ENCODE data around the gene NTNG1.

The NTNG1 gene

DNA sequence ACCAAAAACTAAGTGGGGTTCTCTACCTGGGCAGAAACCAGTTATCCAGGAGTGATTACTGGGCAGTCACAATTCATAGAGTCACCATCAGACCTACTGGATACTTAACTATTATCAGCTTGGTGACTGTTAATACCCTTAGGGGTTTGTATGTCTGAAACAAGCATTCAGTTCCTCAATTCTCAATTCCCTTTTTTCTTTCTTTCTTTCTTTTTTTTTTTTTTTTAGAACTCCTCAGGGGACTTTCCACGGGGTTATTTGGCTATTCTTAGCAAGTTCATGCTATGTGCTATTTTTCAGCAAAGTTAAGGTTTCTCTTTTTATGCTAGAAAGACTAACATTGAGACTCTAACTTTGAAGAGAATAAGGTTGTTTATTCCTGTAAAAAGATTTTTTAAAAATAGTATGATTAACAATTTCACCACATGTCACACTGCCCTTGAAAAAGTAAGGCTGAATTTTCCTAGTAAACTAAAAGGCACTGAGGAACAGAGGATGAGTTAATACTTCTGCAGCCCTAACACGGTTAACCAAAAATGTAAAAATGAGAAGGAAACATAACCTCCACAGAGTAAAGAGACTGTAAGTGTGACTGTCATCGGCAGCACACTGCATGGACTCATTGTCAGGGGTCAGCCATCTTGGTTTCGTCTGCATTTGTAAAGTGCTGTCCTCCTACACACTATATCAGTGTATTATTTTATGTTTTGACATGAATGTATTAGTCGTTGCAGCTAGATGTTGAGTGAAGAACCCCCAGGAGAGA lies 310.2 kb downstream of the NTNG1 start:
- no peak for DNase-seq (ENCODE audit: low read depth, low spot score)

DNA sequence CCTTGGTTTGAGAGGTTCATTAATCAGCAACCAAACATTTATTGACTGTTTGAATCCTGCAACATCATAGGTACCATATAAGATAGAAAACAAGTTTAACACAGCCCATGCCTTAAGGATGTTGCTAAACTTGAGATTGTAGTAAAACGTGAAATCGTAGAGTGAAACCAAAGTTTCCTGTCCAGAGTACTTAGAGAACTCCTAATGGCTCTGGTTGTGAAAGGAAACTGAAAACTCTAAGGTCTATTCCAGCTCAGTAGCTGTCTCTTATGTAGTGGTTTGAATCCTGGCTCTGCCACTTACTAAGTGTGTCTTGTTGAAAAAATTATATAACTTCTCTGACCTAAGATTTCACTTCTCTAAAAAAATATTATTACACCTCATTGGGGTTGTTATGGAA lies 310.9 kb downstream of the NTNG1 start:
- no peak for DNase-seq (ENCODE audit: low read depth, low spot score)

DNA sequence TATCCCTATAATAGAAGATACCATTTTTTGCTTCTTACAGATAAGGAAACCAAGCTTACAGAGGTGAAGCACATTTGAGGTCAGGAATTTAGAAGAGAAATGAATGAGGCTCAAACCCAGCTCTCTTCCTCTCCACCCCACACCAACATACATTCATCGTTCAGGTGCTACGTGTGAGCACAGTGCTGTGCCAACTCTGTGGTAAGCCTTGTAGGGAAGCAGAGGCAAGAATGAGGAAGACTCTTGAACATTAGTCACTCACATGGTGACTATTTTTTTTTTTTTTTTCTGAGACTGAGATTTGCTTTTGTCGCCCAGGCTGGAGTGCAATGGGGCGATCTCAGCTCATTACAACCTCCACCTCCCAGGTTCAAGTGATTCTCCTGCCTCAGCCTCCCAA lies 314.0 kb downstream of the NTNG1 start:
- no peak for DNase-seq (ENCODE audit: low read depth, low spot score)

DNA sequence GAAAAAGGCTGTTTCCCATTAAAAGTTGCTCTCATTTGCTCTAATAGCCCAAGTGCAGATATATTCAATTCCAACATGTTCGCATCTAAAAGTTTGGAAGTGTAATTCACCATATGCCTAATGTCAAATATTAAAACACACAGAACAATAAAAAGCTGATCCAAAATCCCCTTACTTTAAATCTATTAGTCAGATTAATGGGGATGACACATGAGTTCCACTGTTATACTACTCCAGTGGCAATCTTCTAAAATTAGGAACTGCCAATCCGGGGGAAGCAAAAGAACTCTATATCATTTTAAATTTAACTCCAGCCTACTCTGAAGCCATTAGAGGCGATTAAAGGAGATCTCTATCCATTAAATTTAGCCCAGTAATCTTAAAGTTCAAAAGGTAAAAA lies 317.1 kb downstream of the NTNG1 start:
- no peak for DNase-seq (ENCODE audit: low read depth, low spot score)

DNA sequence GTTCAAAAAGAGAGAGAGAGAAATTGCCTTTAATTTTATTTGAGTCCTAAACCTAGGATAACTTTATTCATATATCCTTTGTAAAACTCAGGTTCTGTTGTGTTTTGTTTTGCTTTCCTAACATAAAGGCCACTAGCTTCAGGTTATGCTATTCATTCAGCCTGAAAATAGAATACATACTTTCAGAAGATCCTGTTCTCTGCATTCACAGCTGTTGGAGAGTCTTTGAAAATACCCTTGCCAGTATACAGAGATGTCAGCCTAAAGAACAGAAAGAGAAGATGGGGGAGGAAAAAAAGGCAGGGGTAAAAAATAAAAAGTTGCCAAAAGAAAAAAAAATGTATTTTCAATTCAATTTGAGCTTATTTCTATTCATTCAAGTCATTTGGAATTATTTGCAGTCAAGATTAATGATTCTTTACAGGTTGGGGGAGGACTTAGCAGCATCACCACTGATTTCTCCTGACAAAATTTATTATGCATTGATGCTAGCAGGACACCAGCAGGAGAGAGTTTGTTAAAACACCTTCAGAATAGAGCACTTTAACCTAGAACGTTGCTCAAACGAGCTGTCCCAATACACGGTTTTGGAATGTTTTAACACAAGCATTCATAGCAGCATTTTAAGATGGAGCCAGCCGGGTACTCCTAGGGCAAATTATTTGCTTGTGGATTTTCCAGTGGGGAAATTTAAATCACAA lies 318.5 kb downstream of the NTNG1 start:
- no peak for DNase-seq (ENCODE audit: low read depth, low spot score)

DNA sequence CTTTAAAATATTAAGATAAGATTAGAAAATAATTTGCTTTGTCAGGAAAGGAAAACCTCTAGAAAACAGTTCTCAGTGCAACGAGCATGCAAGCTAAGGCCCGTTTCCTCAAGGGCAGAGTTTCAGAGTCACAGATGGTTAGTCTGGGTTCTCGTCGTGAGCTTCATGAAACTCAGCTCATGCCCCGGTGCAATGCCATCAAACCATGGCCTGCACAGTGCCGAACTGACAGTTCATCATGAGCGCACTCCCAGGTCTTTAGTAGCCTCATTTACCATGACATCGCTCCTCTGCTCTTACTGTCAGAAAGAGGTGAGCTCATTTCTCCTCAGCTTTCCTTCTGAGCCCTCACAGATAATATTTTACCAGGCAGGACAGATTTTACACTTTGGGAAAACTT lies 319.2 kb downstream of the NTNG1 start:
- DNase-seq (ENCODE audit: low read depth, low spot score): no peak

DNA sequence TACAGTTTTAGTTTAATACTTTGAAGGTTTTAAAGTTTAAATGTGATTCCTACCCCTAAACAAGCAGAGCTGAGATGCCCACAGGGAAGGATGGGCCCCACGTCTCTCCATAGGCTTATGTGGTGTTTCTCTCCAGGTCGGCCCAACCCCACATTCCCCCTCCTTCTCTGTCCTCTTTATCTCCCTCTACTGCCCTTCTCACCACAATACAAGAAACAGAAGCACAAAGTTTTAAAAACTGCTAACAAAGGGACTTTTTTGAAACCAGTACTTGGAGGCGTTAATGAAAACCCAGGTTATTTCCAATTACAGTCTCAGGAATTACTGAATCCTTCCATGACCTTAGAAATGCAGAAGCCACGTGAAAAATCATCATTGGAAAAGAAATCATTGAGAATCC lies 324.0 kb downstream of the NTNG1 start:
- no peak for DNase-seq (ENCODE audit: low read depth, low spot score)

DNA sequence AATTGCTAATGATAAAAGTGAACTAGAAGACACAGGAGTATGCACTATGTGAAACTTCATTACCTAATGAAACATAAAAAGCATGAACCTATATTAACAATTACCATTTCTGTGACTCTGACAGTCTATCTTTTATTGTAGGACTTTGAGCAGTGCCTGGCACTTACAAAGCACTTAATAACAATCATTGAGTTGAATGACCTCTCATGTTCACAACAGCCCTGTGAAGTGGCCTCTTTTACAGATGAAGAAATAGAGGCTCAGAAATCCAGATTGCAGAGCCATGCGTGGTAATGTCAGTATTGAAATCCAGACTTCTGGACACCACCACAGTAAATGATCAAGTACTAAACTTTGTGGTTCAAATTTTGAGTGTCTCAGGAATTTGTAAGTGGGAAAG lies 326.4 kb downstream of the NTNG1 start:
- no peak for DNase-seq (ENCODE audit: low read depth, low spot score)

DNA sequence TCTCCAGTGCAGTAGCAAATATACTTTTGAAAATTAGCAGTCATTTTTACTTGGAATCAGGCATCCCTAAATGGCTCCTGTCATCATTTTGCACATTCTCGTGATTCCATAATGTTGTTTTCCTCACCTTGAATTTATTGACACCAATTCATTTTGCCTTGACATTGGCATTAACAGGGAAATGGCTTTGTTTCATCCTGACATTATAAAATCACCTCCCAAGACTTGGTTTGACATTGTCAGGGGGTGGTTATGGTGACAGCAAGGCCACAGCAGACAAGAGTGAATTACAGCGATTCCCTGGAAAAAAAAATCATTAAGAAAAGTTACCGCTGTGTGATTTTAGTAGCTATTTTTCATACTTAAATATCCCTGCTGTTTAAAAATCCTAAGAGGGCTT lies 327.0 kb downstream of the NTNG1 start:
- DNase-seq (ENCODE audit: low read depth, low spot score): no peak

DNA sequence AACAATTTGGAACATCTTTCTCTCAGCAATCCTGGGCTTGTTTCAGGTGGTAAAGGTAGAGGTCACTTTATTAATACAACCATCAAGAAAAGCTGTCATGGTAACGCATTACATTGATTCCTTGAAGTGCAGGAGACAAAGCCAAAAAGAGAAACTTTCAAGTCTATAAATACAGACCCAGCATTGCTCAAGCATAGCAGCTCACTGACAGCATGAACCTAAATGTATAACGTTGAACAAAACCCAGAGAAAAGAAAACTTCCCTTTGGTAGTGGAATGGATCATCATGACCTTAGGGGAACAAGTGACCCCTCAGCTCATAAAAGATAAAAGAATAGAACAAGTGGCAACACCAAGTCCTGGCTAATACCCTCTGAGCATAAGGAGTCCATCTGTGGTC lies 332.2 kb downstream of the NTNG1 start:
- no peak for DNase-seq (ENCODE audit: low read depth, low spot score)

DNA sequence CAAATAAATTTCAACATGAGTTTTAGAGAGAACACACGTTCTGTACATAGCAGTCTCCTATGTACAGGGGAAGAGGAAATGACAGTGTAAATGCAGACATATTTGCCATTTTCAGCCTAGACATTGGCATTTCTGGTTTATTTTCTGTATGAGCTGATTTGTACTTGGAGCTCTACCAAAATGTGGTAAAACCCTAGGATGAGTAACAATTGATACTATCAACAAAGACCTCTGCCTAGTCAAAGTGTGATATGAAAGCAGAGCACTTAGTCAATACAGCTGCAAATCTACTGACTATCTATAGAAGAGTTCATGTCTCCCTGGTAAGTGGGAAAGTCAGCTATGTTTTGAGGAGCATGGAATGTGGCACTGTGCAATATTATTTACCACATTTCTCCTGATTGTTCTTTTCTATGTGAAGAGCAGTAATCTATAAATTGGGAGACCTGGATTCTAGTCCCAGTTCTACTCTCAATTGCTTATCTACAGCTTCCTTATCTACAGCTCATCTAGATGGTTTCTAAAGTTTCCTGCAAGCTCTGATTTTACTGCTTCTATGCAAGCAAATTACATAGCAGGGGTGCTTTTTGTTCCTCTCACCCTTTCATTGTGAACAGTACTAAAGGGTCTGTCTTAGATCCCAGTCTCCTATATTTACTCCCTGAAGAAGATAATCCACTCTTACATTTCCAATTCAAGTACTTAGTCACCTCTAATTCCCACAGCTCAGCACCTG lies 334.2 kb downstream of the NTNG1 start:
- DNase-seq (ENCODE audit: low read depth, low spot score): no peak

DNA sequence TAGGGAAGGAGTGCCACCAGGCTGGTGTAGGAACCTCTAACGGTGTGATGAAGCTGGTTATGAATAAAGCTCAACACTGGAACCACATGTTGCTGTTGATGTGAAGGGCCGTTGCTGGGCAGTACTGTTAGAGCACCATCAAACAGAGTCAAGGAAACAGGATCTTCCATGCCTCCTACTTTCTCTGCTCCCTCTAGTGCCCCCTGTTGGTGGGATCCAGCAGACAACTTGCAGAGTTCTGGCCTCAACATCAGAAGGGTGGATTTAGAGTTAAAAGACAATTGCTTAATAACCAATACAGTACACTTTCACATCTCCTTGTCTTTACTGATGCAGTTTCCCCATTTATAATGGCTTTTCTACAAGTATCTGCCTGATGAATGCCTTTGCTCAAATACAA lies 336.4 kb downstream of the NTNG1 start:
- DNase-seq (ENCODE audit: low read depth, low spot score): no peak

DNA sequence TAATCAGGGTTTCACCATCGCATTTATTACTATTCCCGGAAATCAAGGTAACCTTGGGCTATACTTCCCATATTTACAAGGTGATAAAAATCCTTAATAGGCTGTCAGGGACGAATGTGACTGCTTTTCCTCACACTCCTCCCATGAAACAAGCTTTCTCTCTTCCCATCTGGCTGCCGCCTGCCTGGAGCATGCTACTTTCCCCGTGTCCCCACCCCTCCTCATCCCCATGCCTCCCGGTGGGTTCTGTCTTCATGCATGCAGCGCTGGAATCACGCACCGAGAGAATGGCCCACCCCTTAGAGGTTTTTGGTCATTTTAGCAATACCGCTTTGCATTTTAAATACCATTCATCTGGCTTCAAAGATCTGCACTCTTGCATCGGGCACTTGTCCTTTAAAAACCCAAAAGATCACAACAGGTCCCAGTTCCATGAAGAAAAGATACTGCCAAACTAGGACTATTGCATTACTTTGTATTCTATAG lies 339.1 kb downstream of the NTNG1 start:
- no peak for DNase-seq (ENCODE audit: low read depth, low spot score)

DNA sequence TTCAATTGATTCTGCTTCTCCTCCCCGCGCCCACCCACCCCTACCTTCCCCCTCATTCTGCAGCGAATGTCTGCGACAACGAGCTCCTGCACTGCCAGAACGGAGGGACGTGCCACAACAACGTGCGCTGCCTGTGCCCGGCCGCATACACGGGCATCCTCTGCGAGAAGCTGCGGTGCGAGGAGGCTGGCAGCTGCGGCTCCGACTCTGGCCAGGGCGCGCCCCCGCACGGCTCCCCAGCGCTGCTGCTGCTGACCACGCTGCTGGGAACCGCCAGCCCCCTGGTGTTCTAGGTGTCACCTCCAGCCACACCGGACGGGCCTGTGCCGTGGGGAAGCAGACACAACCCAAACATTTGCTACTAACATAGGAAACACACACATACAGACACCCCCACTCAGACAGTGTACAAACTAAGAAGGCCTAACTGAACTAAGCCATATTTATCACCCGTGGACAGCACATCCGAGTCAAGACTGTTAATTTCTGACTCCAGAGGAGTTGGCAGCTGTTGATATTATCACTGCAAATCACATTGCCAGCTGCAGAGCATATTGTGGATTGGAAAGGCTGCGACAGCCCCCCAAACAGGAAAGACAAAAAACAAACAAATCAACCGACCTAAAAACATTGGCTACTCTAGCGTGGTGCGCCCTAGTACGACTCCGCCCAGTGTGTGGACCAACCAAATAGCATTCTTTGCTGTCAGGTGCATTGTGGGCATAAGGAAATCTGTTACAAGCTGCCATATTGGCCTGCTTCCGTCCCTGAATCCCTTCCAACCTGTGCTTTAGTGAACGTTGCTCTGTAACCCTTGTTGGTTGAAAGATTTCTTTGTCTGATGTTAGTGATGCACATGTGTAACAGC lies 339.9 kb downstream of the NTNG1 start:
- no peak for DNase-seq (ENCODE audit: low read depth, low spot score)

DNA sequence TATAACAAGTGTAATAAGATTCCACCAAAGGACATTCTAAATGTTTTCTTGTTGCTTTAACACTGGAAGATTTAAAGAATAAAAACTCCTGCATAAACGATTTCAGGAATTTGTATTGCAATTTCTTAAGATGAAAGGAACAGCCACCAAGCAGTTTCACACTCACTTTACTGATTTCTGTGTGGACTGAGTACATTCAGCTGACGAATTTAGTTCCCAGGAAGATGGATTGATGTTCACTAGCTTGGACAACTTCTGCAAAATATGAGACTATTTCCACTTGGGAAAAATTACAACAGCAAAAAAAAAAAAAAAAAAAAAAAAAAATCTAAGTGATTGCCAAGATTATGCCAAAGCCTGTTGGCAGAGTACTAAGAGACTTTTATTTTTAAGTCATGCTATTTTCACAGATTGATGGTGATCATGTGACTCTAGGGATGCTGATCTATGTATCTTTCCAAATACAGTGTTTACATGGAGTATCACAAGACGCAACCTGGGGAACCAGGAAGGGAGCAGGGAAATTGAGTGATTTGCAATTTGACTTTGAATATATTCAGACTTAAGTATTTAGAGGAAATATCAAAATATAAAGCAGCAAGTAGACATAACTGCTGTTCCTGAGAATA lies 341.0 kb downstream of the NTNG1 start:
- no peak for DNase-seq (ENCODE audit: low read depth, low spot score)

DNA sequence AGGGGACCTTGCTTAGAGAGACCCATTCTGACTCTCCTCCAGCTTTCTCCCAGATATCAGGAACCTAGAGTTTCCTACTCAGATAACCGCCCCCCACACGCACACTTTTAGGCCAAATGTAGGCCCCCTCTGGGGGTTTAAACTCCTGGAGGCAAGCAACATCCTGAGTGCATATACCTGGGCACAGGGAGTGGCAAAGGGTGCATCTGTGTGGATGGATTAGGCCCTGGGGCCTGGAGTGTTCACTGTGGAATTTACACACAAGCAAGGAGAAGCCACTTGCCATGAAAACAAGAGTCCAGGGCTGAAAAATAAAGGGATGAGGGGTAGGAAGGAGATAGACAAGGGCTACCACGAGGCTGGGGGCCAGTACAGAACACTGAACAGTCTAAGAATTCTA lies 343.1 kb downstream of the NTNG1 start:
- DNase-seq (ENCODE audit: low read depth, low spot score): no peak

DNA sequence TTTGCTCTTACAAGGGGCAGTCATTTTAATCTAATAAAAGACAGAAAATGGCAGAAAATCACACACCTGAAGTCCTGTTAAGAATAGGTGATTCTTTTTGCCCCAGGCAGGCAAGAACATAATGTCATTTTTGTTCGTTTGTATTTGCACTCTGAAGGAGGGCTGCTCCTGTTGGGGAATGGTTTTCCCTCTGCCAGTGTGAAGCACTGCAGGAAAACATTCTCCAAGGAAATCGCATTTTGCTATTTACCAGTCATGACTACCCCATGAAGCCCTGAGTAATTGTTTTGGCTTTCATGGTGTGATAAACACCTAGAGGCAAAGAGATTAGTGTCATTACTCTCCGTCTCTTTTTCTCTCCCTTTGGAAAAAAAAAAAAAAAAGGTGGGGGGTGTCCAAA lies 345.5 kb downstream of the NTNG1 start:
- DNase-seq (ENCODE audit: low read depth, low spot score): no peak

DNA sequence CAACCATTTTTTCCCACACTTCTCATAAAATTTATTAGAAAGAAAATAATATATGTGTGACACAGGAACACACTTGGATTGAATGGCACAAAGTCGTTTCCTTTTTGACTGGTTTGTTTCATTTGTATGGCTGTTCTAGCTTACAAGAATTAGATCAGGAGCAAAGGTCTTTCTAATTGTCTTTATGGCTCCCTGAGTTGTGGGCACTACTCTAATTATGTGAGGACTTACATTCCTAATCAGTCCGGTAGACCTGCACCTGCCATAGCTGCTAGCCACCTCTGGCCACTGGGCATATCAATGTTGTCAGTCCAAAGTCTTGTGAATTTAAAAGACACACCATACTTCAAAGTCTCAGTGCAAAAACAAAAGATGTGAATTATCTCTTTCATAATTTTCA lies 346.7 kb downstream of the NTNG1 start:
- no peak for DNase-seq (ENCODE audit: low read depth, low spot score)

DNA sequence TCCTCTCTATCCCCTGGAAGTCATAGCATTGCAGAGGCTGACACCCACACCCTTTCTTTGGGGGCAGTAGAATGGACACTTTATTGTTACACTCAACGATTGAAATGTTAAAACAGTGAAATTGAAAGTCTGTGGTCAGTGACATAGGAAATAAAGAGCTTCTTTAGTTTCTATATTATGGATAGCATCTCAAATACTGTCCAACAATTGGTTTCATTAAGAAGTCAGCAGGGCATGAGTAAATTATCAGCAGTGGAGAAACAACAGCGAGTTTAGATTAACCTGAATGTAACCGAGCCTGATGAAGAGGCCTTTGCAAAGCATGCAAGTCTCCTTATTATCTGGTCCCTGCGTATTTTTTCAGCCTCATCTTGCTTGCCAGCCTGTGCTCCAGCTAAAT lies 350.7 kb downstream of the NTNG1 start:
- no peak for DNase-seq (ENCODE audit: low read depth, low spot score)

DNA sequence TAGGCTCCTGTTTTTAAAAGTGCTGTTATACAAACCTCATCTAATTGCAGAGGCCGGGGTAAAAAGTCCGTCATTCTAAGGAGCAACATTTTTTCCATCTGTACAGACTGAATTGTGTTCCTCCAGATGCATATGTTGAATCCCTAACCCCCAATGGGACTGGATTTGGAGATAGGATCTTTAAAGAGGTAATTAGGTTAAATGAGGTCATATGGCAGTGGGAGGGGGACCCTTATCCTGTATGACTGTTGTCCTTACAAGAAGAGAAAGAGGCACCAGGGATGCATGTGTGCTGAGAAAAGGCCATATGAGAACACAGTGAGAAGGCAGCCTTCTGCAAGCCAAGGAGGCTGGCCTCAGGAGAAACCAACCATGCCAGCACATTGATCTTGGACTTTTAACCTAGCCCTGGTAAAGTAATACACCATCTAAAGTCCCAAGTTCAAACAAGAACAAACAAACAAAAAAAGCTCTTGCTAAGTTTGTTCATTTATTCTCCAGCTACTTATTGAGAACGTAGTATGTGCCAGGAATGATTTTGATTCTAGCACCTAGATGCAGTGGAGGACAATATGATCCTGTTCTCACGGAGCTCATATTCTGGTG lies 352.4 kb downstream of the NTNG1 start:
- no peak for DNase-seq (ENCODE audit: low read depth, low spot score)

DNA sequence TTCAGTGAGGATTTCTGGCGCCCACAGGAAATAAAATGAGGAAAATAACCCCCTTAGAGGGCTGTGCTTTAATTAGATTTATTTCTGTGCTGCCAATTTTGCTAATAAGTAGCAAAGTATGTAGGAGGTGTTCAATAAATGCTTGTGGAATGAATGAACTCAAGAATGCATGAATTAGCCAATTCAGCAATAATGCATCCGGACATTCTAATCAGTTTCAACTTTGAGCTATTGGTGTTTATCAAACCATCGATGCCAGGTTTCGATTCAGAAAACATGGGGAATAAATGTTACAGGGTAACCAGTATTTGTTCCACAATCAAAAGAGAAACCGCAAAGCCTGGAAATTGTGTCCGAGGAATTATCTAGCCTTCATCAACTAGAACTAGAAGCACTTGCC lies 353.2 kb downstream of the NTNG1 start:
- DNase-seq (ENCODE audit: low read depth, low spot score): no peak

All from smooth muscle cell of the brain vasculature (primary cell).